Measurements from ENCODE around the gene SETD1A. TPM values are rescaled to one million over a fixed set of nuclear protein-coding genes. Genes with fewer than 3 reads are reported as not detected.
A peak's percentile ranks its signal among the peaks of the same experiment; 100 is the strongest.

SETD1A gene
- total and polyA plus RNA-seq, 5 donors: 9.6 to 11.6 (median 10.2) TPM

GRCh38 chr16:30947541-30947858 lies 10.1 kb upstream of the SETD1A start:
- H3K27me3 ChIP-seq (ENCODE audit: control insufficient read depth, insufficient read depth): no peaks in the 10 kb centered on the region
- ATAC-seq (no peak), DNase-seq (no peak)
- no peak overlapping the region for H3K4me3 ChIP-seq (ENCODE audit: low read length)
- H3K9me3 ChIP-seq (ENCODE audit: control insufficient read depth, low read length): no peaks in the 10 kb centered on the region
- peaks cover 5% of the 10 kb centered on the region for H3K4me1 ChIP-seq (ENCODE audit: control insufficient read depth, insufficient read depth, low read length)
- 70% methylated on average over 3 of the region's 3 CpGs for WGBS
- intact Hi-C loops (cut with DNase I): no loop called here
- no peak overlapping the region for H3K27ac ChIP-seq (ENCODE audit: low read length)

GRCh38 chr16:30947859-30948666 lies 9.5 kb upstream of the SETD1A start:
- Histone ChIP-seq H3K4me1 (ENCODE audit: control insufficient read depth, insufficient read depth, low read length) (peaks cover 5% of the 10 kb centered on the region), H3K9me3 (ENCODE audit: control insufficient read depth, low read length) (no peaks in the 10 kb centered on the region), H3K4me3 (ENCODE audit: low read length) (peak overlapping the region; percentile 93), H3K27ac (ENCODE audit: low read length) (peak overlapping the region; percentile 54), H3K27me3 (ENCODE audit: control insufficient read depth, insufficient read depth) (no peaks in the 10 kb centered on the region)
- peak; percentile 71 to 76 for ATAC-seq
- intact Hi-C loops (cut with DNase I): no loop called here
- peak; percentile 90 to 94 (median 94) for DNase-seq
- WGBS: 21% methylated on average over 44 of the region's 44 CpGs

- WGBS: under 1% methylated on average over 69 of the region's 70 CpGs
- DNase-seq: peak; percentile 83 to 93 (median 92)
- ATAC-seq: peak; percentile 73 to 77
- peak within 1 kb of the TSS; percentile 93 for H3K4me3 ChIP-seq (ENCODE audit: low read length)
- intact Hi-C loops (cut with DNase I): no loop called here
- H3K9me3 ChIP-seq (ENCODE audit: control insufficient read depth, low read length): no peaks in the 10 kb centered on the region
- no peaks in the 10 kb centered on the region for H3K27me3 ChIP-seq (ENCODE audit: control insufficient read depth, insufficient read depth)
- H3K4me1 ChIP-seq (ENCODE audit: control insufficient read depth, insufficient read depth, low read length): peaks cover 5% of the 10 kb centered on the region
- peak within 1 kb of the TSS; percentile 82 for H3K27ac ChIP-seq (ENCODE audit: low read length)
Measured at GRCh38 chr16:30948667-30949649, 8.6 kb upstream of the SETD1A start, which contains the start of gene ORAI3. Gene ORAI3, plus strand, starts transcription at chr16:30949068. Its CDS starts 222 bp downstream, at chr16:30949290.

GRCh38 chr16:30949650-30950515 lies 7.7 kb upstream of the SETD1A start:
- intact Hi-C loops (cut with DNase I): no loop called here
- Histone ChIP-seq H3K27me3 (ENCODE audit: control insufficient read depth, insufficient read depth) (no peaks in the 10 kb centered on the region), H3K9me3 (ENCODE audit: control insufficient read depth, low read length) (no peaks in the 10 kb centered on the region), H3K4me1 (ENCODE audit: control insufficient read depth, insufficient read depth, low read length) (peaks cover 5% of the 10 kb centered on the region), H3K27ac (ENCODE audit: low read length) (peak overlapping the region; percentile 82), H3K4me3 (ENCODE audit: low read length) (peak overlapping the region; percentile 93)
- 5% methylated on average over 21 of the region's 21 CpGs for WGBS
- DNase-seq (peak; percentile 92 to 94 (median 93)), ATAC-seq (peak; percentile 61 to 68)

- intact Hi-C loops (cut with DNase I): no loop called here
- 73% methylated on average over 8 of the region's 8 CpGs for WGBS
- DNase-seq (no peak), ATAC-seq (no peak)
- Histone ChIP-seq H3K27me3 (ENCODE audit: control insufficient read depth, insufficient read depth) (no peaks in the 10 kb centered on the region), H3K4me1 (ENCODE audit: control insufficient read depth, insufficient read depth, low read length) (peaks cover 5% of the 10 kb centered on the region), H3K4me3 (ENCODE audit: low read length) (no peak overlapping the region), H3K9me3 (ENCODE audit: control insufficient read depth, low read length) (no peaks in the 10 kb centered on the region), H3K27ac (ENCODE audit: low read length) (peak overlapping the region; percentile 38)
Measured at GRCh38 chr16:30950516-30951065, 7.0 kb upstream of the SETD1A start.

GRCh38 chr16:30951193-30951592 lies 6.4 kb upstream of the SETD1A start:
- DNase-seq: no peak
- no peaks in the 10 kb centered on the region for H3K27me3 ChIP-seq (ENCODE audit: control insufficient read depth, insufficient read depth)
- peaks cover 5% of the 10 kb centered on the region for H3K4me1 ChIP-seq (ENCODE audit: control insufficient read depth, insufficient read depth, low read length)
- H3K27ac ChIP-seq (ENCODE audit: low read length): no peak overlapping the region
- H3K9me3 ChIP-seq (ENCODE audit: control insufficient read depth, low read length): no peaks in the 10 kb centered on the region
- ATAC-seq: no peak
- whole genome bisulfite sequencing: 54% methylated on average over 1 of the region's 1 CpG
- no peak overlapping the region for H3K4me3 ChIP-seq (ENCODE audit: low read length)
- intact Hi-C loops (cut with DNase I): no loop called here

- Histone ChIP-seq H3K9me3 (ENCODE audit: control insufficient read depth, low read length) (no peaks in the 10 kb centered on the region), H3K27ac (ENCODE audit: low read length) (no peak overlapping the region), H3K27me3 (ENCODE audit: control insufficient read depth, insufficient read depth) (no peaks in the 10 kb centered on the region), H3K4me3 (ENCODE audit: low read length) (no peak overlapping the region), H3K4me1 (ENCODE audit: control insufficient read depth, insufficient read depth, low read length) (peaks cover 5% of the 10 kb centered on the region)
- intact Hi-C loops (cut with DNase I): no loop called here
- ATAC-seq: no peak
- peak; percentile 85 to 94 (median 89) for DNase-seq
- WGBS: 17% methylated on average over 3 of the region's 3 CpGs
Measured at GRCh38 chr16:30951750-30952149, 5.8 kb upstream of the SETD1A start.

GRCh38 chr16:30953111-30953510 lies 4.4 kb upstream of the SETD1A start:
- Histone ChIP-seq H3K4me3 (ENCODE audit: low read length) (no peak overlapping the region), H3K9me3 (ENCODE audit: control insufficient read depth, low read length) (no peaks in the 10 kb centered on the region), H3K27ac (ENCODE audit: low read length) (no peak overlapping the region), H3K4me1 (ENCODE audit: control insufficient read depth, insufficient read depth, low read length) (peaks cover 5% of the 10 kb centered on the region), H3K27me3 (ENCODE audit: control insufficient read depth, insufficient read depth) (no peaks in the 10 kb centered on the region)
- ATAC-seq: no peak
- intact Hi-C loops (cut with DNase I): no loop called here
- WGBS: 83% methylated on average over 9 of the region's 9 CpGs
- no peak for DNase-seq

GRCh38 chr16:30953511-30954124 lies 3.9 kb upstream of the SETD1A start:
- H3K4me1 ChIP-seq (ENCODE audit: control insufficient read depth, insufficient read depth, low read length): peaks cover 5% of the 10 kb centered on the region
- H3K4me3 ChIP-seq (ENCODE audit: low read length): no peak overlapping the region
- H3K27ac ChIP-seq (ENCODE audit: low read length): no peak overlapping the region
- intact Hi-C loops (cut with DNase I): no loop called here
- DNase-seq (peak; percentile 73 to 86 (median 81)), ATAC-seq (no peak)
- no peaks in the 10 kb centered on the region for H3K27me3 ChIP-seq (ENCODE audit: control insufficient read depth, insufficient read depth)
- WGBS: 37% methylated on average over 15 of the region's 15 CpGs
- H3K9me3 ChIP-seq (ENCODE audit: control insufficient read depth, low read length): no peaks in the 10 kb centered on the region

GRCh38 chr16:30954993-30955392 lies 2.6 kb upstream of the SETD1A start:
- H3K27me3 ChIP-seq (ENCODE audit: control insufficient read depth, insufficient read depth): no peaks in the 10 kb centered on the region
- no peak overlapping the region for H3K4me3 ChIP-seq (ENCODE audit: low read length)
- no peak for DNase-seq
- WGBS: 83% methylated on average over 8 of the region's 8 CpGs
- intact Hi-C loops (cut with DNase I): no loop called here
- H3K4me1 ChIP-seq (ENCODE audit: control insufficient read depth, insufficient read depth, low read length): peaks cover 5% of the 10 kb centered on the region
- H3K9me3 ChIP-seq (ENCODE audit: control insufficient read depth, low read length): no peaks in the 10 kb centered on the region
- ATAC-seq: no peak
- no peak overlapping the region for H3K27ac ChIP-seq (ENCODE audit: low read length)
